GM19035 (cell line): Measurements from ENCODE around the gene NUCB1.
"Not testable (repeated sequence)": the region's sequence is repeated elsewhere in the genome, so short reads cannot be mapped to it uniquely, and the experiment has no call there.

Experiments used
- ATAC-seq: cut with Tn5 transposase; IDR thresholded peaks from one replicate; pipeline ENCODE4 v1.9.1; 2021; ENCODE audit not compliant: unreplicated experiment

The NUCB1 gene

GRCh38 chr19:48874303-48875135 lies 25.6 kb upstream of the NUCB1 start:
- ATAC-seq: no peak

- not testable (repeated sequence) for ATAC-seq
Observed at GRCh38 chr19:48876043-48876981, 23.8 kb upstream of the NUCB1 start.

GRCh38 chr19:48877855-48878195 lies 22.3 kb upstream of the NUCB1 start:
- ATAC-seq: no peak

GRCh38 chr19:48878196-48879024 lies 21.7 kb upstream of the NUCB1 start:
- no peak for ATAC-seq

DNA sequence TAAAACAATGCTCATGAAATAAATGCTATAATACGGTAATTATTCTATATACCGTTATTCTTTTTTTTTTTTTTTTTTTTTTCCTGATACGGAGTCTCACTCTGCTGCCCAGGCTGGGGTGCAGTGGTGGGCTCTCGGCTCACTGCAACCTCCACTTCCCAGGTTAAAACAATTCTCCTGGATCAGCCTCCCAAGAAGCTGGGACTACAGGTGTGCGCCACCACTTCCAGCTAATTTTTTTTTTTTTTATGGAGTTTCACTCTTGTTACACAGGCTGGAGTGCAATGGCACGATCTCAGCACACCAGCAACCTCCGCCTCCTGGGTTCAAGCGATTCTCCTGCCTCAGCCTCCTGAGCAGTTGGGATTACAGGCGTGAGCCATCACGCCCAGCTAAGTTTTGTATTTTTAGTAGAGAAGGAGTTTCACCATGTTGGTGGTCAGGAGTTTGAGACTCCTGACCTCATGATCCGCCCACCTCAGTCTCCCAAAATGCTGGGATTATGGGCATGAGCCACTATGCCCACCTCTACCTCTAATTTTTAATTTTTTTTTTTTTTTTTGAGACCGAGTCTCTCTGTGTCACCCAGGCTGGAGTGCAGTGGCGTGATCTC lies 21.0 kb upstream of the NUCB1 start:
- ATAC-seq: no peak

- ATAC-seq: not testable (repeated sequence)
Observed at GRCh38 chr19:48879696-48880095, 20.4 kb upstream of the NUCB1 start.

DNA sequence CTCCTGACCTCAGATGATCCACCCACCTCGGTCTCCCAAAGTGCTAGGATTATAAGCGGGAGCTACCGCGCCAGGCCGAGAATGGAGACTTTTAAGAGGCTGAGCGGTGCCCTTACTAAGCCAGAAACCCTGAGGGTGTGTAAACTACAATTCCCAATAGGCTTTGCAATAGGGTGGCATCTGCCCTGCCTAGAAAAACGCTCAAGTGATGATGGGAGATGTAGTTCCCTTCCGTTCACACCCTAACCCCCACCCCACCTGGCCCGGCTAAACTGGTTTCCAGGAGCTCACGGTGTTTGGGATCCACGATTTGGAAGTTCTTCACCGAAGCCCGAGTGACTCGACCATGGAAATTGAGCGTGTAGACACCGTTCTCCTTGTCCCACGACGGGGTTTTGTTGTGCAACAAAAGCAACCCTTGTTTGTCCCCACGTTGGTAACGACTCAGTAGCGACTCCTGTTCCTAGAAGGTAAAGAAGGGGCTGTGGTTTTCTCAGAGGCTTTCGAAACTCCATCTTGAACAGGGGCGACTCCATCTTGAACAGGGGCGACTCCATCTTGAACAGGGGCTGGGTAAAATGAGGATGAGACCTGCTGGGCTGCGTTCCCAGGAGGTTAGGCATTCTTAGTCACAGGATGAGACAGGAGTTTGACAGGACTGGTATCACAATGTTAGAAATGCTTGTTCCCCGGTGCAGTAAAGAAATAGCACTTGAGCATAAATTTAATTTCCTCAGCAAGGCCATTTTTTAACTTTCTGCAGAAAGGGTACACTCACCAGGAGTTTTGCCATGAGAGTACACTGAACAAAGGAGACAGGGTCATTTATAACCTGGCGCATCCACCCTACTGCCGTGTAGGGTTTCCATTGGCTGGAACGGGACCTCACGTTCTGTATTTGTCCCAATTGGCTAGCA lies 18.1 kb upstream of the NUCB1 start:
- no peak for ATAC-seq

DNA sequence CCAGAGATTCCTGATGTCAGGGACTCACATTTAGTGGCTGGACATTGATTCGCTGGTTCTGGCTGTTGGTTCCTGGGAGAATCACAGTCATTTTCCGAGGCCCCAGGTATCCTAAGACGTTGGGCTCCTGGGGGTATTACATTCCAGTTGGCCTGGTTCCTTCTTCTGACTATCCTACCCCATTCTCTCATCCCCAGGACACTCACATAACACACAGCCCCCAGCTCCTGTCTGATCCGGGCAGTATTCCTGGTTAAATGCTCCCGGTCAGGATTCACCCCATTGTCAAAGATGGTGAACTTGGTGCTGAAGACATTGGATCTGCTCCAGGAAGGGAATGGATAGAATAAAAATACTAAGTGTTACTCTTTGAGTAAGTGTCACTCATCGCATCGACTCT lies 16.4 kb upstream of the NUCB1 start:
- no peak for ATAC-seq

DNA sequence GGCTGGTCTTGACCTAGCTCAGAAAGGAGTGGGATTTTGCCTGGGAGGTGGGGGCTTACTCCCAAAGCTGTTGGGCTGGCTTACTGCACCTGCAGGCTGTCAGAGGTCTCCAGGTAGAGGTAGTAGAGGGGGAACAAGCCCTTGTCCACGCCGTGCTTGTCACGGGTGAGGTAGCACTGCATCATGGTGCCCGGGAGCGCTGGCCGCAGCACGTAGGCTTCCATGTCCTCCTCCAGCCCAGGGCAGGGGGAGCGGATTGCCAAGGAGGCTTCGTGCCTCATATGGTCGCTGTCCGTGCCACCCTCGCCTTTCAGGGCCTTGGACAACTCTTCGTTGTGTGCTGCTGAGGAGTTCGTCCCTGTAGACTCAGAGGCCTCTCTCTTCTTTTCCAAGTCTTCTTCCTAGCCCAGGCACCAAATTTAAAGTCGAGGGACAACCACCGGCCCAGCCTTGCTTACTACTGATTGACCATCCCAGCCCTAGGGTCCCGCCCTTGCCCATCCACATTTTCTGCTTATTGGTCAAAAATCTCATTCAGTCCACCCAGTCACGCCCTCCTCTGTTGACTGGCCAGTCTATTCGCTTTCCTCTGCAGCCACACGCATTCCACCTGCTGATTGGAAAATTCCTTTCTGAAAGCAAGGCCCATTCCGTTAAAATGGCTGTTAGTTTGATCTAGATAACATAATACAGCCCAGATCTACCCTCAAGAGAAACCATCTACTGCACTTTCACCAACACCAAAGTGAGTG lies 12.1 kb upstream of the NUCB1 start:
- ATAC-seq: no peak

DNA sequence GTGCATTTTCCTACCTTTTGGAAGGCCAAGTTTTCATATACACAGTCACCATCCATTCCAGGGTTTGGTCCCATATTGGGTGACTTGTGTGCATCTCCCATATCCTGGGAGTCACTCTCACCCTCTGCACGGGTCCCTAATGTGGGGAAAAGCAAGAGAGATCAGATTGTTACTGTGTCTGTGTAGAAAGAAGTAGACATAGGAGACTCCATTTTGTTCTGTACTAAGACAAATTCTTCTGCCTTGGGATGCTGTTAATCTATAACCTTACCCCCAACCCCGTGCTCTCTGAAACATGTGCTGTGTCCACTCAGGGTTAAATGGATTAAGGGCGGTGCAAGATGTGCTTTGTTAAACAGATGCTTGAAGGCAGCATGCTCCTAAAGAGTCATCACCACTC lies 10.6 kb upstream of the NUCB1 start:
- ATAC-seq: not testable (repeated sequence)

GRCh38 chr19:48890551-48890950 lies 9.6 kb upstream of the NUCB1 start:
- no peak for ATAC-seq

DNA sequence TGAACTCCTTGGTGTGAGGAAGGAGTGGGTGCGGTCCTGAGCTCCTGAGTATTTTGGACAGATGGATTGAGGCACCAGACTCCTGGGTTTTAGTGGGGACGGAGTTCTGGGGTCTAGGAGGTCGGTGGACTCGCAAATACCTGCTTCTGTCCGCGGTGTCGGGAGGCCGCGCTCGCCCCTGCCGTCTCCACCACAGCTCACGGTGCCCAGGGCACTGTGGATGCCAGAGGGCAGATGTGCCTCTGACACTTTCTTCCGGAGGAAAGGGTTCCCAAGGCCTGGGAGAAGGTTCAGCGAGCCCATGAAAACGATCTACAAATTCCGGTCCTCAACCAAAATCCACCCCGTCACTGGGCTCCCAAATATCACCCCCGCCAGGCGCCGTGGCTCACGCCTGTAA lies 4.9 kb upstream of the NUCB1 start:
- no peak for ATAC-seq

- ATAC-seq: no peak
Observed at GRCh38 chr19:48896191-48896720, 3.9 kb upstream of the NUCB1 start.

DNA sequence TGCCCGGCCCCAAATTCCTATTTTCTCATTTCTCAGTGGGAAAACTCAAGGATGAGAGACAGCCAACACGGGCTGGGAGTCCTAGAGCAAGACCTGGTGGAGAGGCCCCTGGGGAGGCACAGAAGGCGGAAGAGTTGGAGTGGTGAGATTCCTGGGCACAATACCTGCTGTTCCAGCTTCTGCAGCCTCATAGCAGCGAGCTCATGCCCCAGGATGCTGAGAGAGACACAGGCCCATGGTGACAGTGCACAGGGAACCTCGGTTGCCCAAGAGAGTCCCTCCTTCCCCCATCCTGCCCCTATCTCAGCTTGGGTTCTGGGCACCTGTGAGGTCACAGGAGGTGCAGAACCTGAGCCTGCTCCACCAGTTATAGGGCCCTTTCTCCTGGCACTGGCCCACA lies 2.9 kb upstream of the NUCB1 start:
- ATAC-seq: no peak

DNA sequence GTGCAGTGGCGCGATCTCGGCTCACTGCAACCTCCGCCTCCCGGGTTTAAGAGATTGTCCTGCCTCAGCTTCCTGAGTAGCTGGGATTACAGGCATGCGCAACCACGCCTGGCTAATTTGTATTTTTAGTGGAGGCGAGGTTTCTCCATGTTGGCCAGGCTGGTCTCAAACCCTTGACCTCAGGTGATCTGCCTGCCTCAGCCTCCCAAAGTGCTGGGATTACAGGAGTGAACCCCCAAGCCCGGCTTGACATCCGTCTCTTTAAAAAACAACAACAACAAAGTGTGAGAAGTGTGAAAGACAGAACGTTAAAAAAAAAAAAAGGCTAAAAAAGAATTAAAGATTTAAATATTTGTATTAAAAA lies 744 bp upstream of the NUCB1 start:
- not testable (repeated sequence) for ATAC-seq

- no peak for ATAC-seq
Observed at GRCh38 chr19:48900477-48901406, 630 bp downstream of the NUCB1 start.

GRCh38 chr19:48902291-48902690 lies 2.2 kb downstream of the NUCB1 start:
- ATAC-seq: not testable (repeated sequence)

- not testable (repeated sequence) for ATAC-seq
Observed at GRCh38 chr19:48903788-48904187, 3.7 kb downstream of the NUCB1 start.
